Testis (tissue), 3 donors: Measurements from ENCODE around the gene CTNNA2. TPM values are rescaled to one million over a fixed set of nuclear protein-coding genes. Genes with fewer than 3 reads are reported as not detected.

ENCODE experiments used
- DNase-seq: peaks from one replicate; pipeline ENCODE4 v3.0.0-alpha.2; 2019
- H3K27ac ChIP-seq, 2 donors: fragments of 200-600 bp; sonication (generic); one replicate each; pipeline ENCODE4 v1.5.1; 2019
- H3K27me3 ChIP-seq: fragments of 200-600 bp; sonication (generic); one replicate; pipeline ENCODE4 v1.5.1; 2019
- H3K36me3 ChIP-seq: fragments of 200-600 bp; sonication (generic); one replicate; pipeline ENCODE4 v1.5.1; 2017; ENCODE audit warnings: low read depth; ENCODE audit errors: missing control alignments
- H3K4me1 ChIP-seq: fragments of 200-600 bp; sonication (generic); one replicate; pipeline ENCODE4 v1.5.1; 2019
- H3K4me3 ChIP-seq, 2 donors: fragments of 200-600 bp; sonication (generic); one replicate each; pipeline ENCODE4 v1.5.1; 2017 to 2019
- H3K9me3 ChIP-seq: fragments of 200-600 bp; sonication (generic); one replicate; pipeline ENCODE4 v1.5.1; 2017
- POLR2A ChIP-seq: fragments of 450-650 bp; IDR thresholded peaks from one replicate; pipeline ENCODE4 v1.6.1; 2017; ENCODE audit warnings: antibody characterized with exemption, mild to moderate bottlenecking, moderate library complexity
- WGBS, 2 donors: methylation state at CpG; one replicate each; pipeline ENCODE4 v1.1.5; 2018; 5-methylcytosine and 5-hydroxymethylcytosine counted together
- intact Hi-C: fragments of 100-400 bp; cut with DNase I; formaldehyde crosslinking; loops from one replicate; pipeline ENCODE4 v1.15.1; 2023; ENCODE audit warnings: low total_unique reads
- polyA plus RNA-seq: library from polyadenylated mRNA; stranded (reverse); fragments of 350-450 nt; fragmentation: Illumina TruSeq; extraction: RNeasy Lipid Tissue Mini Kit (QIAGEN cat#74804); gene quantifications from one replicate; pipeline ENCODE4 v1.2.3, GENCODE V29; 2014; ENCODE audit warnings: low read depth, low replicate concordance; ENCODE audit not compliant: insufficient read depth
- total RNA-seq, 2 donors: library from RNA; depleted of rRNA; stranded (reverse); fragments of >200 nt; gene quantifications; one replicate each; pipeline ENCODE4 v1.2.3, GENCODE V29; 2016
- TF ChIP-seq, protein P1 (sequence below), 3 experiments: fragments of 450-650 bp in 2 of 3; fragments of 200-600 bp in 1 of 3; sonication (generic) in 1 of 3; IDR thresholded peaks; one replicate each; pipeline ENCODE4 v1.5.1; 2016 to 2019; ENCODE audit warnings: antibody characterized with exemption in 3 of 3, mild to moderate bottlenecking in 2 of 3, moderate library complexity in 1 of 3

The CTNNA2 gene
- total and polyA plus RNA-seq, 3 donors from 2014 or later, result 36.8 to 44.5 (median 43.4) TPM

DNA sequence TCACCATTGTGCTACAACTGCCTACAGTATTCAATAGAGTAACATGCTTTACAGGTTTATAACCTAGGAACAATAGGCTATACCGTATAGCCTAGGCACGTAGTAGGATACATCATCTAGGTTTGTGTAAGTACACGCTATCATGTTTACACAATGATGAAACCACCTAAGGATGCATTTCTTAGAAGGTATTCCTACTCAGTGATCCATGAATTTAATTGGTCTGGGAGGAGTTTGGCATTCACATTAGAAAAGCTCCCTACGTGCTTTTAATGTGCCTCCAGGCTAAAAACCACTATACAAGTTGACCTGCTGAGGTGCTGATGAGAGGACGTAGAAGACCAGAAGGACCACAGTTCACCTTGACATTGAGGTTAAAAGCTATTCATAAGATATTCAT is 946.2 kb downstream of the CTNNA2 start:
- intact Hi-C loops, result no loop called here
- no peak overlapping the region for H3K27ac ChIP-seq
- H3K9me3 ChIP-seq, result no peaks in the 10 kb centered on the region
- no peaks in the 10 kb centered on the region for H3K27me3 ChIP-seq
- no peak overlapping the region for H3K4me3 ChIP-seq
- no peak for TF ChIP-seq POLR2A
- TF ChIP-seq, protein P1, sequence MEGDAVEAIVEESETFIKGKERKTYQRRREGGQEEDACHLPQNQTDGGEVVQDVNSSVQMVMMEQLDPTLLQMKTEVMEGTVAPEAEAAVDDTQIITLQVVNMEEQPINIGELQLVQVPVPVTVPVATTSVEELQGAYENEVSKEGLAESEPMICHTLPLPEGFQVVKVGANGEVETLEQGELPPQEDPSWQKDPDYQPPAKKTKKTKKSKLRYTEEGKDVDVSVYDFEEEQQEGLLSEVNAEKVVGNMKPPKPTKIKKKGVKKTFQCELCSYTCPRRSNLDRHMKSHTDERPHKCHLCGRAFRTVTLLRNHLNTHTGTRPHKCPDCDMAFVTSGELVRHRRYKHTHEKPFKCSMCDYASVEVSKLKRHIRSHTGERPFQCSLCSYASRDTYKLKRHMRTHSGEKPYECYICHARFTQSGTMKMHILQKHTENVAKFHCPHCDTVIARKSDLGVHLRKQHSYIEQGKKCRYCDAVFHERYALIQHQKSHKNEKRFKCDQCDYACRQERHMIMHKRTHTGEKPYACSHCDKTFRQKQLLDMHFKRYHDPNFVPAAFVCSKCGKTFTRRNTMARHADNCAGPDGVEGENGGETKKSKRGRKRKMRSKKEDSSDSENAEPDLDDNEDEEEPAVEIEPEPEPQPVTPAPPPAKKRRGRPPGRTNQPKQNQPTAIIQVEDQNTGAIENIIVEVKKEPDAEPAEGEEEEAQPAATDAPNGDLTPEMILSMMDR (IDR thresholded peaks at IDR 0.05), result no peak
- 86% methylated on average over 5 of the region's 5 CpGs for WGBS, 2 donors
- H3K36me3 ChIP-seq, result no peaks in the 10 kb centered on the region
- no peaks in the 10 kb centered on the region for H3K4me1 ChIP-seq
- DNase-seq, result no peak

- Histone ChIP-seq H3K36me3 (no peaks in the 10 kb centered on the region), H3K9me3 (no peaks in the 10 kb centered on the region), H3K4me3 (no peak overlapping the region), H3K4me1 (no peaks in the 10 kb centered on the region), H3K27ac (no peak overlapping the region), H3K27me3 (no peaks in the 10 kb centered on the region)
- TF ChIP-seq, protein P1 (IDR thresholded peaks at IDR 0.05), result no peak
- TF ChIP-seq POLR2A, result no peak
- intact Hi-C loops, result no loop called here
- no peak for DNase-seq
- 62 to 74% methylated on average over 3 of the region's 3 CpGs for WGBS, 2 donors
Measured at GRCh38 chr2:80461505-80462197, 948.8 kb downstream of the CTNNA2 start.

- intact Hi-C loops, result no loop called here
- TF ChIP-seq, protein P1 (IDR thresholded peaks at IDR 0.05), result no peak
- TF ChIP-seq POLR2A, result no peak
- Histone ChIP-seq H3K4me1 (no peaks in the 10 kb centered on the region), H3K27me3 (no peaks in the 10 kb centered on the region), H3K4me3 (no peak overlapping the region), H3K36me3 (no peaks in the 10 kb centered on the region), H3K9me3 (no peaks in the 10 kb centered on the region), H3K27ac (no peak overlapping the region)
- 82 to 89% methylated on average over 8 of the region's 8 CpGs for WGBS, 2 donors
- DNase-seq, result no peak
Measured at GRCh38 chr2:80462654-80463053, 949.8 kb downstream of the CTNNA2 start.

GRCh38 chr2:80464275-80464674 is 951.4 kb downstream of the CTNNA2 start:
- Histone ChIP-seq H3K9me3 (no peaks in the 10 kb centered on the region), H3K4me1 (no peaks in the 10 kb centered on the region), H3K27me3 (no peaks in the 10 kb centered on the region), H3K36me3 (no peaks in the 10 kb centered on the region), H3K27ac (no peak overlapping the region), H3K4me3 (no peak overlapping the region)
- DNase-seq, result no peak
- 88 to 90% methylated on average over 1 of the region's 1 CpG for WGBS, 2 donors
- TF ChIP-seq POLR2A, result no peak
- TF ChIP-seq, protein P1 (IDR thresholded peaks at IDR 0.05), result no peak
- intact Hi-C loops, result no loop called here

DNA sequence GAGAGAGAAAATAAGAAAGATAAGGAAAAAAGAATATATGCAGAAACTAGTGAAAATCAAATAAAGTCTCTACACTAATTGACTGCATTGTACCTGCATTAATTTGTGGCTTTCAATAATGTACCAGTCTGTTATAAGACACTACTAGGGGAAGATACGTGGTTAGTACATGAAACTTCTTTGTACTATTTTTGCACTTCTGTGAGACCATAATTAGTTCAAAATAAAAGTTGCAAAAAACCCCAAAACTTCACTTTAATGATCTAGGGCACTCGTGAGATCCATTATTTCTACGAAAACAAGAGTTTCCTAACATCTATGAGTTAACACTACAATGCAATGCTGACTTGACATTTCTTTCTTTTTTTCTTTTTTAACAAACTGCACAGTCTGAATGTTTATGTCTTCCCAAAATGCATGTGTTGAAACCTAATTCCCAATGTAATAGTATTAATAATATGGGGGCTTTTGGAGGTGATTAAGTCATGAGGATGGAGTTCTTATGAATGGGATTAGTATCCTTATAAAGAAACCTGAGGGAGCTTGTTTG is 954.5 kb downstream of the CTNNA2 start:
- no peaks in the 10 kb centered on the region for H3K9me3 ChIP-seq
- DNase-seq, result no peak
- no peak overlapping the region for H3K27ac ChIP-seq
- no peaks in the 10 kb centered on the region for H3K36me3 ChIP-seq
- intact Hi-C loops, result no loop called here
- H3K4me1 ChIP-seq, result no peaks in the 10 kb centered on the region
- no peaks in the 10 kb centered on the region for H3K27me3 ChIP-seq
- TF ChIP-seq, protein P1 (IDR thresholded peaks at IDR 0.05), result no peak
- no peak for TF ChIP-seq POLR2A
- 91% methylated on average over 3 of the region's 3 CpGs for WGBS, 2 donors
- no peak overlapping the region for H3K4me3 ChIP-seq
